Measurements from ENCODE around the gene C15orf62.

Gene C15orf62

DNA sequence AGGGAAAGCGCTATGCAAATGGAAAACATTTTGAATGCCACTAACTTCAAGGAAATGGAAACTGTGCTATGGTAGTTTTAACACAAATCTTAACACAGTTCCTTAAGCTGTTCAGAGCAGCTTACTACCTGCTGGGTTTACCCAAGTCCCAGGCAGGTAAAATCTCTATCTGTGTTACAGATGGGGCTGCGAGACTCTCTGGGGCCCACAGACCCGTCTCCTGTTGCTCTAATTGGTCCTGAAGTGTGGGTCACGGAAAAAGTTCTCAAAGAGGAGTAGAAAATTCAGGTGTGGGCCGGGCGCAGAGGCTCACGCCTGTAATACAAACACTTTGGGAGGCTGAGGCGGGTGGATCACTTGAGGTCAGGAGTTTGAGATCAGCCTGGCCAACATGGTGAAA lies 20.2 kb downstream of the C15orf62 start:
- H3K27ac Mint-ChIP-seq, result peak overlapping the region; percentile 77
- H3K36me3 Mint-ChIP-seq (ENCODE audit: low read depth), result peaks cover 21% of the 10 kb centered on the region

DNA sequence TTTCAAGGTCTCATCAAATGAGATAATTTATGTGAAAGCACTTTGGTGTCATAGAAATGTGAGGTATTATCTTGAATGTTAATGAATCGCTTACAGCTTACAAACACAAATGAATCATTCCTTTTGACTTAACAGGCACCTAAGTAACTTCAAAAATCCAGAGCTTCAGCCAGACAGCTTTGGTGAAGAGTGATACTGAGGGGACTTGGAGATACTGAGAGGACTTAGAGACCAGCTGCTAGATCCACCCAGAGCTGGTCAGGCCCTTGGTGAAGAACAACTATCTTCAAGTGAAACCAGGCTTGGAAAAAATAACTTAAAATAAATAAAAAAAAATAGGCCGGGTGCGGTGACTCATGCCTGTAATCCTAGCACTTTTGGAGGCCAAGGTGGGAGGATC lies 20.9 kb downstream of the C15orf62 start:
- H3K9me3 Mint-ChIP-seq, result no peaks in the 10 kb centered on the region
- peaks cover 21% of the 10 kb centered on the region for H3K36me3 Mint-ChIP-seq (ENCODE audit: low read depth)
- no peak overlapping the region for H3K27ac Mint-ChIP-seq
- TF ChIP-seq, protein P1, sequence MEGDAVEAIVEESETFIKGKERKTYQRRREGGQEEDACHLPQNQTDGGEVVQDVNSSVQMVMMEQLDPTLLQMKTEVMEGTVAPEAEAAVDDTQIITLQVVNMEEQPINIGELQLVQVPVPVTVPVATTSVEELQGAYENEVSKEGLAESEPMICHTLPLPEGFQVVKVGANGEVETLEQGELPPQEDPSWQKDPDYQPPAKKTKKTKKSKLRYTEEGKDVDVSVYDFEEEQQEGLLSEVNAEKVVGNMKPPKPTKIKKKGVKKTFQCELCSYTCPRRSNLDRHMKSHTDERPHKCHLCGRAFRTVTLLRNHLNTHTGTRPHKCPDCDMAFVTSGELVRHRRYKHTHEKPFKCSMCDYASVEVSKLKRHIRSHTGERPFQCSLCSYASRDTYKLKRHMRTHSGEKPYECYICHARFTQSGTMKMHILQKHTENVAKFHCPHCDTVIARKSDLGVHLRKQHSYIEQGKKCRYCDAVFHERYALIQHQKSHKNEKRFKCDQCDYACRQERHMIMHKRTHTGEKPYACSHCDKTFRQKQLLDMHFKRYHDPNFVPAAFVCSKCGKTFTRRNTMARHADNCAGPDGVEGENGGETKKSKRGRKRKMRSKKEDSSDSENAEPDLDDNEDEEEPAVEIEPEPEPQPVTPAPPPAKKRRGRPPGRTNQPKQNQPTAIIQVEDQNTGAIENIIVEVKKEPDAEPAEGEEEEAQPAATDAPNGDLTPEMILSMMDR (IDR thresholded peaks at IDR 0.05), result no peak
- H3K27me3 Mint-ChIP-seq (ENCODE audit: low read depth, poor library complexity), result peaks cover 3% of the 10 kb centered on the region
- DNase-seq, result no peak
- no peak overlapping the region for H3K4me3 Mint-ChIP-seq
- peaks cover 12% of the 10 kb centered on the region for H3K4me1 Mint-ChIP-seq

More for the DNA sequence above, 20.2 kb downstream of the C15orf62 start:
- Mint-ChIP-seq H3K4me3 (no peak overlapping the region), H3K9me3 (no peaks in the 10 kb centered on the region), H3K27me3 (ENCODE audit: low read depth, poor library complexity) (peaks cover 3% of the 10 kb centered on the region), H3K4me1 (peaks cover 12% of the 10 kb centered on the region)
- TF ChIP-seq, protein P1 (IDR thresholded peaks at IDR 0.05), result no peak
- no peak for DNase-seq

DNA sequence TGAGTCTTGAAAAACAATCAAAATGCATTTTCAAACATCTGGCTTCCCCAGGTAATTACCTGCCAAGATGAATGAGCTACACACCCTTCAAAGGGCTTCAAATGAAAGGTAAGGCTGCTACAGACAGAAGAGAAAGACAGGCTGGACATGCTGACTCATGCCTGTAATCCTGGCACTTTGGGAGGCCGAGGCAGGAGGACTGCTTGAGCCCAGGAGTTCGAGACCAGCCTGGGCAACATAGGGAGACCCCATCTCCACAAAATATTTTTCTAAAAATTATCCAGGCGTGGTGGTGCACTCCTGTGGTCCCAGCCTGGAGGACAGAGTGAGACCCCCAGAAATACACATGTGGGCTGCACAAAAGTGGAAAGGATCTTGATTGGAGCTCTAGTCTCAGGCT lies 22.6 kb downstream of the C15orf62 start:
- no peak for DNase-seq
- H3K9me3 Mint-ChIP-seq, result no peaks in the 10 kb centered on the region
- no peak overlapping the region for H3K27ac Mint-ChIP-seq
- peaks cover 3% of the 10 kb centered on the region for H3K27me3 Mint-ChIP-seq (ENCODE audit: low read depth, poor library complexity)
- peaks cover 12% of the 10 kb centered on the region for H3K4me1 Mint-ChIP-seq
- peaks cover 21% of the 10 kb centered on the region for H3K36me3 Mint-ChIP-seq (ENCODE audit: low read depth)
- H3K4me3 Mint-ChIP-seq, result no peak overlapping the region
- TF ChIP-seq, protein P1 (IDR thresholded peaks at IDR 0.05), result no peak

DNA sequence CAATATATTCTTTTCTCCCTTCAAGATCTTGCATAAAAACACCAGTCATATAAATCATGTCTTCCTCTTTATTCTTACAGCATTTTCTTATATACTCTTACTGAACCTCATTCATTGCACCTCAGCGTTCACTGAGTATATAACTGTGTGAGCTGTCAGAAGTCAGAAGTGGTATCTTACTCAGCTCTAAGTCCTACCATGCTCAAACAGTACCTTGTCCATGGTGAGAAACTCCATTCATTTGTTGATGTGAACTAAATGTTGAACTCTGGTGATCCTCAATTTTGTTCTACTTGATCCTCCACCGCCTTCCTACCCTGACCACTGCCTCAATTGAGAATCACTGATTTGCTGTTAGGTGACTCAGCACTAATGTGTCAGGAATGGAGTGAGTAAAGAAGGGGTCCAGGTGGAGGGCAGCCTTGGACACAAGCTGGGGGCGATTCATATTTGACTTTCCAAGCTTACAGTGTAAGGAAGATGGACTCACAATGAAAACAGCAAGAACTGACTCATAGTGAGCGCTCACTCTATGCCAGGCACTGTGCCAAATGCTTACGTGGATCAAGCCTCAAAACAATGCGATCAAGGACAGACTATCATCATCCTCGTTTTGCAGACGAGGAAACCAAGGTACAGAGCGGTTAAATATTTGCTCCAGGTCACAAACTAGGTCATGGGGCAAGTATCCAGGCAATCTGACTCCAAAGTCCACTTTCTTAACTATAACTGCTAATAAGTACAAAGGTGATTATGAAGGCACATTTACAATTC lies 23.6 kb downstream of the C15orf62 start:
- H3K4me3 Mint-ChIP-seq, result no peak overlapping the region
- H3K27me3 Mint-ChIP-seq (ENCODE audit: low read depth, poor library complexity), result peaks cover 3% of the 10 kb centered on the region
- peaks cover 28% of the 10 kb centered on the region for H3K36me3 Mint-ChIP-seq (ENCODE audit: low read depth)
- DNase-seq, result no peak
- TF ChIP-seq, protein P1 (IDR thresholded peaks at IDR 0.05), result no peak
- H3K27ac Mint-ChIP-seq, result no peak overlapping the region
- peaks cover 16% of the 10 kb centered on the region for H3K4me1 Mint-ChIP-seq
- no peaks in the 10 kb centered on the region for H3K9me3 Mint-ChIP-seq

DNA sequence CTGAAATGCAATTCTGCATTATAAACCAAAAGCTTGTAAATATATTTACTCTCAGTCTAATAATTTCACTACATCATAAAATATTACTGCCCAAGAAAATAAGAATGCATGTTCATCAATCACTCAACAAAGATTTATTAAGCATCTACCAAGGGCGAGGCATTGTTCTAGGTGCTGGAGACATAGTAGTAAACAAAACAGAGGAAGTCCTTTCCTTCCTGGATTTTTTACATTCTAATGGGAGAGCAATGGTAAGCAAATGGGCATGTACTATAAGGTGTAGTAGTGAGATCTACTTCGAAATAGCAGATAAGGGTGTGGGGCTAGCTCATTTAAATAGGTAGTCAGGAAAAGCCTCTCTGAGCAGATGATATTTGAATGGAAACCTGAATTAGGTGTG lies 26.3 kb downstream of the C15orf62 start:
- H3K9me3 Mint-ChIP-seq, result no peaks in the 10 kb centered on the region
- no peak overlapping the region for H3K27ac Mint-ChIP-seq

More for the DNA sequence above, 26.3 kb downstream of the C15orf62 start:
- DNase-seq, result no peak
- no peaks in the 10 kb centered on the region for H3K27me3 Mint-ChIP-seq (ENCODE audit: low read depth, poor library complexity)
- peaks cover 21% of the 10 kb centered on the region for H3K4me1 Mint-ChIP-seq
- peaks cover 36% of the 10 kb centered on the region for H3K36me3 Mint-ChIP-seq (ENCODE audit: low read depth)
- TF ChIP-seq, protein P1 (IDR thresholded peaks at IDR 0.05), result no peak
- no peak overlapping the region for H3K4me3 Mint-ChIP-seq
